GM13976 (cell line): Measurements from ENCODE around the gene SP1.
A peak's percentile ranks its signal among the peaks of the same experiment; 100 is the strongest.
"Not testable (repeated sequence)": the region's sequence is repeated elsewhere in the genome, so short reads cannot be mapped to it uniquely, and the experiment has no call there.

Source experiments
- DNase-seq: peaks from one replicate; pipeline ENCODE4 v3.0.0; 2012; ENCODE audit warnings: low spot score
- CTCF ChIP-seq: IDR thresholded peaks from 2 replicates; pipeline ENCODE4 v1.5.1; 2012; ENCODE audit warnings: borderline replicate concordance, mild to moderate bottlenecking; ENCODE audit not compliant: insufficient read depth; ENCODE audit errors: extremely low read depth, missing control alignments, control extremely low read depth
- in situ Hi-C: fragments of 300-500 bp; cut with MboI; formaldehyde crosslinking; loops from one replicate; pipeline ENCODE4 v1.12.0; 2022; ENCODE audit warnings: low sequenced_read_pairs, mixed read lengths, inconsistent platforms; ENCODE audit not compliant: unreplicated experiment

Gene SP1

GRCh38 chr12:53378724-53379388 is 1.1 kb upstream of the SP1 start:
- no peak for DNase-seq
- no peak for TF ChIP-seq CTCF
- in situ Hi-C loops = no loop called here

- in situ Hi-C loops = no loop called here
- TF ChIP-seq CTCF = no peak
- DNase-seq = peak; percentile 86
Observed at GRCh38 chr12:53379389-53380103, 430 bp upstream of the SP1 start.

- in situ Hi-C loops = no loop called here
- DNase-seq = no peak
Observed at GRCh38 chr12:53380794-53381730, 1.1 kb downstream of the SP1 start.

GRCh38 chr12:53381731-53382630 is 2.0 kb downstream of the SP1 start:
- in situ Hi-C loops = no loop called here
- peak; percentile 36 for TF ChIP-seq CTCF
- DNase-seq = peak; percentile 37

More at GRCh38 chr12:53380794-53381730, 1.1 kb downstream of the SP1 start:
- no peak for TF ChIP-seq CTCF

GRCh38 chr12:53383258-53383657 is 3.3 kb downstream of the SP1 start:
- DNase-seq = no peak
- no peak for TF ChIP-seq CTCF
- in situ Hi-C loops = no loop called here

- DNase-seq, in situ Hi-C loops: not testable (repeated sequence)
Observed at GRCh38 chr12:53386381-53386780, 6.4 kb downstream of the SP1 start.
